H1 (cell line): Measurements from ENCODE around the gene SEMA7A. TPM values are rescaled to one million over a fixed set of nuclear protein-coding genes. Genes with fewer than 3 reads are reported as not detected.

Experiments used
- CTCF ChIA-PET: fragments of 300-600 bp; sonication (Branson Sonifier 250); formaldehyde crosslinking; loops from one replicate; lab custom pipeline; 2021; ENCODE audit not compliant: partially characterized antibody; lab: Charles Lee
- POLR2A ChIA-PET: fragments of 300-600 bp; sonication (Branson Sonifier 250); formaldehyde crosslinking; loops from one replicate; lab custom pipeline; 2021; ENCODE audit warnings: inconsistent platforms; ENCODE audit not compliant: partially characterized antibody; lab: Charles Lee
- DNase-seq, 2 experiments: peaks; one replicate each; pipeline versions ENCODE4 v3.0.0 to v3.0.0-alpha.2; 2010 to 2022; ENCODE audit warnings: low spot score in 2 of 2, low read depth in 1 of 2, mixed read lengths in 1 of 2
- FAIRE-seq: peaks from 2 replicates; lab custom pipeline; 2011; peaks lifted over from hg19 to GRCh38; lab: Jason Lieb, UNC
- H2AFZ ChIP-seq: 2 replicates; pipeline ENCODE4 v1.8.1; 2012; ENCODE audit warnings: low read length, inconsistent platforms
- H2AK5ac ChIP-seq: 2 replicates; pipeline ENCODE4 v1.6.1; 2013; ENCODE audit warnings: low read depth, low read length
- H2BK120ac ChIP-seq: replicated peaks from 2 replicates; pipeline ENCODE3; 2013; ENCODE audit warnings: low read depth, low read length, inconsistent platforms
- H2BK12ac ChIP-seq: 2 replicates; pipeline ENCODE4 v1.6.1; 2013; ENCODE audit warnings: low read depth, low read length
- H2BK15ac ChIP-seq: 2 replicates; pipeline ENCODE4 v1.6.1; 2013; ENCODE audit warnings: low read length
- H2BK20ac ChIP-seq: 2 replicates; pipeline ENCODE4 v1.6.1; 2013; ENCODE audit warnings: low read length
- H2BK5ac ChIP-seq: 2 replicates; pipeline ENCODE4 v1.6.1; 2013; ENCODE audit warnings: low read depth, low read length
- H3K14ac ChIP-seq: 2 replicates; pipeline ENCODE4 v1.6.1; 2013; ENCODE audit warnings: inconsistent platforms; ENCODE audit not compliant: insufficient read length
- H3K18ac ChIP-seq: 2 replicates; pipeline ENCODE4 v1.6.1; 2013; ENCODE audit warnings: low read length; ENCODE audit errors: extremely low read depth
- H3K23ac ChIP-seq: 2 replicates; pipeline ENCODE4 v1.6.1; 2013; ENCODE audit warnings: inconsistent platforms; ENCODE audit not compliant: insufficient read length
- H3K23me2 ChIP-seq: 2 replicates; pipeline ENCODE4 v1.6.1; 2013; ENCODE audit warnings: low read depth, low read length
- H3K27ac ChIP-seq: 2 replicates; pipeline ENCODE4 v1.6.1; 2011; ENCODE audit warnings: low read depth, low read length, inconsistent platforms
- H3K27me3 ChIP-seq, 4 experiments: replicated peaks in 1 of 4; 1 replicate in 1 of 4; 2 replicates in 3 of 4; pipeline versions ENCODE4 v1.6.1 to v1.8.1; 2011 to 2013; ENCODE audit warnings: low read length in 3 of 4, mild to moderate bottlenecking in 3 of 4, inconsistent platforms in 2 of 4, mixed read lengths in 2 of 4, moderate library complexity in 1 of 4; ENCODE audit not compliant: control insufficient read depth in 3 of 4, insufficient read depth in 3 of 4; ENCODE audit errors: extremely low read depth in 1 of 4
- H3K36me3 ChIP-seq, 4 experiments: 2 replicates each; pipeline versions ENCODE4 v1.6.1 to v1.8.1; 2011 to 2013; ENCODE audit warnings: mild to moderate bottlenecking in 4 of 4, low read length in 3 of 4, moderate library complexity in 2 of 4, control low read depth in 1 of 4, inconsistent platforms in 1 of 4; ENCODE audit not compliant: insufficient read depth in 4 of 4, control insufficient read depth in 2 of 4
- H3K4ac ChIP-seq: replicated peaks from 2 replicates; pipeline ENCODE3; 2013; ENCODE audit warnings: low read length, low read depth, mixed read lengths, inconsistent platforms; ENCODE audit not compliant: insufficient read length
- H3K4me1 ChIP-seq, 4 experiments: replicated peaks in 1 of 4; 1 replicate in 1 of 4; 2 replicates in 3 of 4; pipeline versions ENCODE4 v1.6.1 to v1.8.1; 2011 to 2013; ENCODE audit warnings: low read length in 3 of 4, inconsistent platforms in 2 of 4, mixed read lengths in 1 of 4; ENCODE audit not compliant: insufficient read depth in 4 of 4, control insufficient read depth in 3 of 4
- H3K4me2 ChIP-seq, 2 experiments: 2 replicates each; pipeline versions ENCODE4 v1.6.1 to v1.8.1; 2011 to 2013; ENCODE audit warnings: low read depth in 2 of 2, low read length in 2 of 2, control low read depth in 1 of 2, inconsistent platforms in 1 of 2, mild to moderate bottlenecking in 1 of 2; ENCODE audit not compliant: insufficient read depth in 1 of 2
- H3K4me3 ChIP-seq, 4 experiments: fragments of 200-600, 300-600 bp in 1 of 4; sonication (generic), shearing (Covaris generic), sonication (Bioruptor Twin) in 1 of 4; 2 replicates each; pipeline versions ENCODE4 v1.5.1 to v1.8.1; 2011 to 2016; ENCODE audit warnings: low read length in 4 of 4, low read depth in 3 of 4, control low read depth in 2 of 4, inconsistent platforms in 2 of 4, mild to moderate bottlenecking in 2 of 4, mixed read lengths in 1 of 4, moderate library complexity in 1 of 4; ENCODE audit not compliant: insufficient read depth in 2 of 4; ENCODE audit errors: extremely low read depth in 1 of 4
- H3K56ac ChIP-seq: replicated peaks from 2 replicates; pipeline ENCODE3; 2013; ENCODE audit warnings: low read depth, mild to moderate bottlenecking, mixed read lengths, low read length, inconsistent platforms; ENCODE audit not compliant: insufficient read length
- H3K79me1 ChIP-seq: 2 replicates; pipeline ENCODE4 v1.6.1; 2013; ENCODE audit warnings: low read depth, low read length, control low read depth
- H3K79me2 ChIP-seq, 2 experiments: 2 replicates each; pipeline versions ENCODE4 v1.6.1 to v1.8.1; 2012 to 2013; ENCODE audit warnings: low read length in 2 of 2, mild to moderate bottlenecking in 2 of 2, inconsistent platforms in 1 of 2; ENCODE audit not compliant: insufficient read depth in 2 of 2, control insufficient read depth in 1 of 2
- H3K9ac ChIP-seq, 4 experiments: replicated peaks in 1 of 4; 1 replicate in 1 of 4; 2 replicates in 3 of 4; pipeline versions ENCODE4 v1.6.1 to v1.8.1; 2011 to 2013; ENCODE audit warnings: low read depth in 3 of 4, low read length in 3 of 4, control low read depth in 2 of 4, mild to moderate bottlenecking in 2 of 4, moderate library complexity in 2 of 4, inconsistent platforms in 1 of 4; ENCODE audit errors: extremely low read depth in 1 of 4
- H3K9me3 ChIP-seq, 2 experiments: 2 replicates each; pipeline versions ENCODE4 v1.6.1 to v1.8.1; 2012 to 2013; ENCODE audit warnings: mild to moderate bottlenecking in 2 of 2, moderate library complexity in 2 of 2, control low read depth in 1 of 2, inconsistent platforms in 1 of 2, low read depth in 1 of 2, low read length in 1 of 2, mixed read lengths in 1 of 2; ENCODE audit not compliant: insufficient read depth in 2 of 2
- H4K20me1 ChIP-seq, 2 experiments: replicated peaks in 1 of 2; 2 replicates each; pipeline versions ENCODE3 to v1.8.1; 2011 to 2013; ENCODE audit warnings: inconsistent platforms in 2 of 2, low read length in 2 of 2, mild to moderate bottlenecking in 1 of 2; ENCODE audit not compliant: insufficient read depth in 2 of 2, control insufficient read depth in 1 of 2
- H4K5ac ChIP-seq: 2 replicates; pipeline ENCODE4 v1.6.1; 2013; ENCODE audit warnings: low read length, low read depth, mixed read lengths, inconsistent platforms; ENCODE audit not compliant: insufficient read length
- H4K8ac ChIP-seq: 2 replicates; pipeline ENCODE4 v1.8.0; 2013; ENCODE audit warnings: mild to moderate bottlenecking, moderate library complexity, low read length, inconsistent platforms; ENCODE audit not compliant: insufficient read depth; ENCODE audit errors: extremely low read depth
- H4K91ac ChIP-seq: replicated peaks from 2 replicates; pipeline ENCODE3; 2013; ENCODE audit warnings: low read length, mixed read lengths, inconsistent platforms; ENCODE audit not compliant: insufficient read length
- HDAC2 ChIP-seq, 2 experiments: fragments of 300-600 bp in 1 of 2; sonication (generic) in 1 of 2; IDR thresholded peaks; 2 replicates each; pipeline ENCODE4 v1.6.1; 2011 to 2012; ENCODE audit warnings: low read depth in 2 of 2, low read length in 2 of 2, mild to moderate bottlenecking in 2 of 2, moderate library complexity in 2 of 2, borderline replicate concordance in 1 of 2, inconsistent platforms in 1 of 2
- HDAC6 ChIP-seq: IDR thresholded peaks from one replicate; pipeline ENCODE4 v1.7.1; 2012; ENCODE audit warnings: low read depth, mild to moderate bottlenecking, inconsistent platforms, low read length, moderate library complexity
- JUN ChIP-seq: IDR thresholded peaks from 2 replicates; pipeline ENCODE4 v1.6.1; 2011; ENCODE audit warnings: low read depth, mild to moderate bottlenecking, improper control_type of control experiment, low read length
- MAFK ChIP-seq: IDR thresholded peaks from 2 replicates; pipeline ENCODE4 v1.6.1; 2012; ENCODE audit warnings: low read depth, mild to moderate bottlenecking, improper control_type of control experiment, low read length
- RNF2 ChIP-seq: fragments of 200-900, 300-1000 bp; sonication (generic); IDR thresholded peaks from 2 replicates; pipeline ENCODE4 v1.7.1; 2016; ENCODE audit warnings: borderline replicate concordance, low read depth, mild to moderate bottlenecking, antibody characterized with exemption, low read length; ENCODE audit not compliant: poor library complexity, severe bottlenecking; ENCODE audit errors: missing control alignments
- SIN3A ChIP-seq, 2 experiments: IDR thresholded peaks in 1 of 2; conservative IDR thresholded peaks in 1 of 2; 2 replicates each; pipeline ENCODE4 v1.6.1; 2011 to 2012; ENCODE audit warnings: low read length in 2 of 2, improper control_type of control experiment in 1 of 2, low read depth in 1 of 2, mild to moderate bottlenecking in 1 of 2
- SIRT6 ChIP-seq: IDR thresholded peaks from one replicate; pipeline ENCODE4 v1.7.1; 2012; ENCODE audit warnings: low read length, inconsistent platforms
- SIX5 ChIP-seq: IDR thresholded peaks from 2 replicates; pipeline ENCODE4 v1.6.1; 2011; ENCODE audit warnings: mild to moderate bottlenecking, low read depth, low read length
- SUZ12 ChIP-seq: fragments of 200-600 bp; sonication (generic); IDR thresholded peaks from 2 replicates; pipeline ENCODE4 v1.6.1; 2012; ENCODE audit warnings: mild to moderate bottlenecking, inconsistent platforms, low read length, moderate library complexity, mixed read lengths
- WGBS, 2 experiments: shearing (Covaris generic) in 1 of 2; methylation state at CpG; one replicate each; pipeline versions ENCODE4 v1.1.6 to v1.1.7; 2013 to 2015; ENCODE audit warnings: low lambda C conversion rate in 2 of 2, mixed read lengths in 2 of 2, inconsistent platforms in 1 of 2, low coverage in 1 of 2, missing lambda C conversion rate in 1 of 2; ENCODE audit not compliant: insufficient replicate concordance in 2 of 2, insufficient coverage in 1 of 2, insufficient read length in 1 of 2; ENCODE audit errors: extremely low coverage in 1 of 2, missing lambda C conversion rate in 1 of 2; 5-methylcytosine and 5-hydroxymethylcytosine counted together
- polyA plus RNA-seq, 7 experiments: library from polyadenylated mRNA; depleted of rRNA in 3 of 7; stranded (reverse) in 5 of 7; unstranded in 2 of 7; fragments of >200 nt in 5 of 7; fragments of 200-250 nt in 2 of 7; gene quantifications; 1 replicate in 5 of 7; 2 replicates in 1 of 7; 4 replicates in 1 of 7; pipeline versions ENCODE4 v1.2.1 to v1.2.3, GENCODE V29; 2011 to 2013; ENCODE audit warnings: missing spikeins in 2 of 7, mixed read lengths in 2 of 7
- total RNA-seq: library from RNA; stranded (reverse); fragmentation: NEBNext Ultra II Directional; extraction: Animal tissue kit (Norgen Biotek cat#: 25700); gene quantifications from 2 replicates; pipeline ENCODE4 v1.2.1, GENCODE V29; 2021
- TF ChIP-seq, protein P1 (sequence below): IDR thresholded peaks from 2 replicates; pipeline ENCODE4 v1.6.1; 2012; ENCODE audit warnings: inconsistent platforms

Gene SEMA7A
- total and polyA plus RNA-seq, 2 of the 8 experiments (the other 6 are each of a cell fraction or from before 2014, with no cell fraction given): 10.7 to 15.0 TPM

DNA sequence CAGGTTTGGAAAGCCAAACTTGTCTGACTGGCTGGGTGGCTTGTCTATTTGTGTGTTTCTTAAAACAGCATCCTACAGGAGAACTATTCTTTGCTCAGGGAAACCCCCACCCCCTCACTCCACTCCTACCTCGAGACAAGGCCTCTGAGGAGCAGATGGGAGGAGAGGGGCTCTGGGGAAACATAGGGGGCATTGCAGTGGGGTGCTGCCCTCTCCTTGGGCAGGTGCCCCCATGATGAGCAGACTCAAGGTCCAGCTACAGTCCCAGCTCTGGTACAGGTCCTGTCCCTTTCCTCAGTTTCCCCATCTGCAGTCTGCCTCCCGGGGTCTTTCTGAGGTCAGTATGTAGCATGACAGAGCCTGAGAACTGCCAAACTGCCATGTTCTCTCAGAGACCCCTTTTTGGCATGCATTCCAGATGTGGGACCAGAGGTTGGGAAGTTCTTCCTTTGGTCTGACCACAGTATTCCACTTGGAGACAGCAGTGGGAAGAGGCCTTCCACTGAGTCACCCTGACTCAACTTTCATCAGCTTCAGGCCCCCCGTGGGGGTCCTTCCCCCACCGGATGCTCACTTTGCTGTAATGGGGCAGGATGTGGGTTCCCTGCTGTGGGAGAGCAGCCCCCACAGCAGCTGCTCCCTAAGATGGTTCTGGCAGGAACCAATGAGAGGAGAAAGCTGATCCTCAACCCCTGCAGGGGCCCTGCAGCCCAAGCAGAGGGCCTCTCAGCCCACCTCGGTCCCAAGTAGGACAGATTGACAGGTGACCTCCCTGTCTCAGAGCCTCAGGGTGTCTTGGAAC is 34.0 kb downstream of the SEMA7A start:
- POLR2A ChIA-PET: interaction anchor here (1.3 to 2.3 kb wide), 2 partner anchors 10 to 15 kb away, joined by 3 to 5 read pairs; no protein-coding TSS in a partner anchor
- peaks cover 0 to 10% (median 7%) of the 10 kb centered on the region in 4 experiments; a peak in 4 of 7 replicates for H3K4me1 ChIP-seq
- H4K5ac ChIP-seq: no peak overlapping the region
- H2BK20ac ChIP-seq: no peak overlapping the region
- H3K23ac ChIP-seq: no peak overlapping the region
- H3K79me1 ChIP-seq: no peaks in the 10 kb centered on the region
- no peak overlapping the region for H3K56ac ChIP-seq
- no peak overlapping the region for H3K4ac ChIP-seq
- no peak for FAIRE-seq
- no peak overlapping the region for H3K14ac ChIP-seq
- H2BK15ac ChIP-seq: no peak overlapping the region
- H3K79me2 ChIP-seq: no peaks in the 10 kb centered on the region
- H2BK120ac ChIP-seq: no peak overlapping the region
- H3K23me2 ChIP-seq: no peaks in the 10 kb centered on the region; the same call in 1 of the 2 replicates
- no peak overlapping the region for H3K18ac ChIP-seq
- H3K4me2 ChIP-seq: no peak overlapping the region
- no peaks in the 10 kb centered on the region for H3K36me3 ChIP-seq
- H2AK5ac ChIP-seq: no peak overlapping the region; the same call in 1 of the 2 replicates
- no peak overlapping the region for H2AFZ ChIP-seq
- no peak overlapping the region for H4K91ac ChIP-seq
- peak overlapping the region; percentile 29; the same call in 1 of the 2 replicates for H4K8ac ChIP-seq
- H3K4me3 ChIP-seq: no peak overlapping the region
- H4K20me1 ChIP-seq: no peaks in the 10 kb centered on the region
- no peak overlapping the region for H3K27ac ChIP-seq
- DNase-seq: no peak
- H3K9ac ChIP-seq: no peak overlapping the region
- H3K27me3 ChIP-seq: no peaks in the 10 kb centered on the region; a peak in 1 of 7 replicates
- no peak overlapping the region for H2BK12ac ChIP-seq
- no peak overlapping the region for H2BK5ac ChIP-seq
- 83% methylated on average over 5 of the region's 5 CpGs; no CpG with 5 or more reads in 1 of the 2 experiments for WGBS, 2 experiments
- CTCF ChIA-PET: interaction anchor here (0.7 to 2.9 kb wide), 8 partner anchors 9 to 718 kb away, joined by 3 to 19 read pairs (median 4); no protein-coding TSS in a partner anchor
- no peaks in the 10 kb centered on the region for H3K9me3 ChIP-seq
- TF ChIP-seq SIRT6: no peak
- TF ChIP-seq SIN3A (conservative IDR thresholded peaks at IDR 0.05 in 1 of 2, IDR thresholded peaks at IDR 0.05 in 1 of 2; ENCODE audit: low read depth in 1 of 2, low read length in 2 of 2): no peak
- 0 out of 4 replicates have a peak, but pooled peaks of 1 of the 2 experiments have one; percentile 26 for TF ChIP-seq HDAC2 (IDR thresholded peaks at IDR 0.05; ENCODE audit: borderline replicate concordance in 1 of 2, low read depth in 2 of 2, low read length in 2 of 2)
- TF ChIP-seq, protein P1, sequence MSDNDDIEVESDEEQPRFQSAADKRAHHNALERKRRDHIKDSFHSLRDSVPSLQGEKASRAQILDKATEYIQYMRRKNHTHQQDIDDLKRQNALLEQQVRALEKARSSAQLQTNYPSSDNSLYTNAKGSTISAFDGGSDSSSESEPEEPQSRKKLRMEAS: no peak
- TF ChIP-seq MAFK: no peak
- no peak for TF ChIP-seq SUZ12
- TF ChIP-seq SIX5: no peak
- no peak for TF ChIP-seq RNF2
- TF ChIP-seq JUN: no peak
- TF ChIP-seq HDAC6: no peak
